ENCODE measurements around the gene RSPO3. TPM values are rescaled to one million over a fixed set of nuclear protein-coding genes. Genes with fewer than 3 reads are reported as not detected.

The RSPO3 gene
- polyA plus RNA-seq, 1 of the 3 experiments (the other 2 are of a cell fraction): not detected

GRCh38 chr6:127216810-127217789 lies 98.6 kb downstream of the RSPO3 start (continued):
- TF ChIP-seq YY1 (IDR thresholded peaks at IDR 0.05; ENCODE audit: low read depth): no peak
- no peak for TF ChIP-seq EZH2phosphoT487 (IDR thresholded peaks at IDR 0.05; ENCODE audit: borderline replicate concordance, low read depth)
- no peak for TF ChIP-seq FOSL2 (IDR thresholded peaks at IDR 0.05; ENCODE audit: borderline replicate concordance, low read depth)

- no peak overlapping the region for H3K4me3 ChIP-seq (ENCODE audit: low read depth in 2 of 2, low read length in 1 of 2)
- ChIA-PET POLR2A (no interaction called here), CTCF (no interaction called here)
- no peaks in the 10 kb centered on the region for H3K9me2 ChIP-seq
- H3K9ac ChIP-seq: no peak overlapping the region
- DNase-seq: no peak
- H4K20me1 ChIP-seq (ENCODE audit: insufficient read depth): no peaks in the 10 kb centered on the region
- no peak overlapping the region for H3K4me2 ChIP-seq
- TF ChIP-seq EP300 (IDR thresholded peaks at IDR 0.05; ENCODE audit: borderline replicate concordance in 1 of 2, low read depth in 1 of 2, low read length in 1 of 2): no peak
- no peak overlapping the region for H2AFZ ChIP-seq (ENCODE audit: low read depth)
- H3K27me3 ChIP-seq (ENCODE audit: insufficient read depth): peaks cover 6% of the 10 kb centered on the region
- H3F3A ChIP-seq (replicated peaks; ENCODE audit: insufficient read depth): no peaks in the 10 kb centered on the region
- H3K9me3 ChIP-seq: no peaks in the 10 kb centered on the region
- no peaks in the 10 kb centered on the region for H3K4me1 ChIP-seq (ENCODE audit: control insufficient read depth in 1 of 2, insufficient read depth in 2 of 2, low read depth in 1 of 2, low read length in 1 of 2)
- H3K27ac ChIP-seq (ENCODE audit: low read depth in 2 of 2, low read length in 1 of 2): no peak overlapping the region
- H3K79me2 ChIP-seq (ENCODE audit: insufficient read depth): no peaks in the 10 kb centered on the region
- H3K36me3 ChIP-seq (replicated peaks in 1 of 2; ENCODE audit: control insufficient read depth in 1 of 2, insufficient read depth in 2 of 2, low read length in 1 of 2): no peaks in the 10 kb centered on the region
- 22% methylated on average over 1 of the region's 1 CpG for WGBS (ENCODE audit: low lambda C conversion rate)
Measured at GRCh38 chr6:127219869-127220268, 101.4 kb downstream of the RSPO3 start.

GRCh38 chr6:127221201-127221600 lies 102.7 kb downstream of the RSPO3 start:
- Histone ChIP-seq H3K9ac (no peak overlapping the region), H3K36me3 (replicated peaks in 1 of 2; ENCODE audit: control insufficient read depth in 1 of 2, insufficient read depth in 2 of 2, low read length in 1 of 2) (no peaks in the 10 kb centered on the region), H3K4me2 (no peak overlapping the region), H3K9me2 (no peaks in the 10 kb centered on the region), H3F3A (replicated peaks; ENCODE audit: insufficient read depth) (no peaks in the 10 kb centered on the region), H3K27ac (ENCODE audit: low read depth in 2 of 2, low read length in 1 of 2) (no peak overlapping the region), H3K79me2 (ENCODE audit: insufficient read depth) (no peaks in the 10 kb centered on the region), H3K27me3 (ENCODE audit: insufficient read depth) (peaks cover 6% of the 10 kb centered on the region), H2AFZ (ENCODE audit: low read depth) (no peak overlapping the region), H3K4me1 (ENCODE audit: control insufficient read depth in 1 of 2, insufficient read depth in 2 of 2, low read depth in 1 of 2, low read length in 1 of 2) (no peaks in the 10 kb centered on the region), H4K20me1 (ENCODE audit: insufficient read depth) (no peaks in the 10 kb centered on the region), H3K4me3 (ENCODE audit: low read depth in 2 of 2, low read length in 1 of 2) (no peak overlapping the region), H3K9me3 (no peaks in the 10 kb centered on the region)
- no peak for DNase-seq
- ChIA-PET POLR2A (no interaction called here), CTCF (no interaction called here)
- TF ChIP-seq EZH2phosphoT487 (IDR thresholded peaks at IDR 0.05; ENCODE audit: borderline replicate concordance, low read depth): no peak
- no peak for TF ChIP-seq CHD2 (IDR thresholded peaks at IDR 0.05; ENCODE audit: low read length, partially characterized antibody)
- TF ChIP-seq TCF12 (IDR thresholded peaks at IDR 0.05): no peak
- no peak for TF ChIP-seq FOXM1 (IDR thresholded peaks at IDR 0.05; ENCODE audit: low read depth)
- TF ChIP-seq TAF1 (IDR thresholded peaks at IDR 0.05; ENCODE audit: borderline replicate concordance, low read depth, low read length): no peak
- no peak for TF ChIP-seq SIN3A (IDR thresholded peaks at IDR 0.05; ENCODE audit: borderline replicate concordance, low read depth, low read length)
- no peak for TF ChIP-seq EP300 (IDR thresholded peaks at IDR 0.05; ENCODE audit: borderline replicate concordance in 1 of 2, low read depth in 1 of 2, low read length in 1 of 2)
- no peak for TF ChIP-seq RCOR1 (IDR thresholded peaks at IDR 0.05; ENCODE audit: low read length)
- no peak for TF ChIP-seq REST (IDR thresholded peaks at IDR 0.05; ENCODE audit: low read depth, low read length)
- TF ChIP-seq RFX5 (IDR thresholded peaks at IDR 0.05; ENCODE audit: low read length): no peak
- no peak for TF ChIP-seq CTCF (IDR thresholded peaks at IDR 0.05)
- TF ChIP-seq USF2 (IDR thresholded peaks at IDR 0.05; ENCODE audit: borderline replicate concordance, low read depth, low read length): no peak
- TF ChIP-seq USF1 (IDR thresholded peaks at IDR 0.05; ENCODE audit: borderline replicate concordance, low read depth): no peak
- TF ChIP-seq FOSL2 (IDR thresholded peaks at IDR 0.05; ENCODE audit: borderline replicate concordance, low read depth): no peak
- TF ChIP-seq JUND (IDR thresholded peaks at IDR 0.05): no peak
- WGBS (ENCODE audit: low lambda C conversion rate): 12% methylated on average over 4 of the region's 4 CpGs
